Measurements from ENCODE around the gene NRXN3.

The NRXN3 gene

DNA sequence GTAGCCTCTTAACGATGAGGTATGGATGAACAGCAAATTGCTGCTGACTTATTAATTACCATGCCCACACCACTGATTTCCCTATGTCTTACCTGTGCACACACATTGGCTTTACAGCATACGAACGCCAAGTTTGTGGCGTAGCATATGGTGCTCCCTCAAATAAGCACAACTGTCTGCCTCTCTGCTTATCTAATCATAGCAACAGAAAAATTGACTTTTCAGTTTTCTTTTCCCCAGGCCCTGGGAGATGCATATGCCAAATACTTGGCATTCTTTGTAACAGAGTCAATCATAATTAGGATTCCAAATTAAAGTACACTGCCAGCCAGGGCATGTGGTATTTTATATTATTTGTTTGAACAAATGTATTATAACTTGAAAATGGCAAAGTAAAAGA is 1415.7 kb downstream of the NRXN3 start:
- H3K27ac ChIP-seq (ENCODE audit: extremely low read depth, low read depth, low read length), result no peak overlapping the region
- POLR2A ChIA-PET, result interaction anchor here (0.6 kb wide), 1 partner anchor 1635 kb away, joined by 4 read pairs; the partner anchor contains the start of gene GTF2A1

DNA sequence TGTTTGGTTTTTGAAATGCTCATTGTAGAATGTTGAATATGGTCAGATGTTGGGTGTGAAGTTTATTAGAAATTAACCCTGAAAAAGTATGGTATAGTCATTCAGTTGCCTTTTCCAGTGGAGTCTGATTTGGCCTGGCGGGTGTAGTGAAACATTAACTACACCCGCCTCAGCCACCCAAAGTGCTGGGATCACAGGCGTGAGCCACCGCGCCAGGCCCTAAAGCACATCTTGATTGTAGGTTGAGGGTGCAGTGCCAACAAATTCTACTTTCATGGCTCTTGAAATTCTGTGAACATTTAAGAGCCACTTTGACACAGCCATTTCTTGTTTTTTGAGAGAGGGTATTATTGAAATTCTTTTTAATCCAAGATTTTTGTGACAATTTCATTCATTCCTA is 1416.2 kb downstream of the NRXN3 start:
- Histone ChIP-seq H3K9me3 (ENCODE audit: control insufficient read depth, insufficient read depth, low read depth, low read length) (no peaks in the 10 kb centered on the region), H3K4me1 (ENCODE audit: control insufficient read depth, insufficient read depth, low read length) (peaks cover 2% of the 10 kb centered on the region; the same call in 1 of the 2 replicates), H3K36me3 (ENCODE audit: control insufficient read depth in 2 of 2, insufficient read depth in 1 of 2, low read length in 2 of 2) (no peaks in the 10 kb centered on the region), H3K4me3 (ENCODE audit: low read depth, low read length) (no peak overlapping the region), H3K27ac (ENCODE audit: extremely low read depth, low read depth, low read length) (no peak overlapping the region)
- no peak for TF ChIP-seq ZNF48 (tag by site-specific recombination; IDR thresholded peaks at IDR 0.05)
- TF ChIP-seq ZNF548 (tag by site-specific recombination; IDR thresholded peaks at IDR 0.05), result no peak
- TF ChIP-seq ZNF544 (tag by site-specific recombination; IDR thresholded peaks at IDR 0.05), result no peak
- no peak for TF ChIP-seq ZNF433 (tag by site-specific recombination; IDR thresholded peaks at IDR 0.05; ENCODE audit: low read depth)
- TF ChIP-seq ZNF221 (tag by site-specific recombination; IDR thresholded peaks at IDR 0.05; ENCODE audit: borderline replicate concordance), result no peak
- TF ChIP-seq, protein P1, sequence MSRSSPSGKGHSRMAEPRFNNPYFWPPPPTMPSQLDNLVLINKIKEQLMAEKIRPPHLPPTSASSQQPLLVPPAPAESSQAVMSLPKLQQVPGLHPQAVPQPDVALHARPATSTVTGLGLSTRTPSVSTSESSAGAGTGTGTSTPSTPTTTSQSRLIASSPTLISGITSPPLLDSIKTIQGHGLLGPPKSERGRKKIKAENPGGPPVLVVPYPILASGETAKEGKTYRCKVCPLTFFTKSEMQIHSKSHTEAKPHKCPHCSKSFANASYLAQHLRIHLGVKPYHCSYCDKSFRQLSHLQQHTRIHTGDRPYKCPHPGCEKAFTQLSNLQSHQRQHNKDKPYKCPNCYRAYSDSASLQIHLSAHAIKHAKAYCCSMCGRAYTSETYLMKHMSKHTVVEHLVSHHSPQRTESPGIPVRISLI (tag by site-specific recombination; IDR thresholded peaks at IDR 0.05), result no peak
- ChIA-PET CTCF (no interaction called here), POLR2A (interaction anchor here (0.6 kb wide), 1 partner anchor 1634 kb away, joined by 4 read pairs; the partner anchor contains the start of gene GTF2A1)

More for the DNA sequence above, 1415.7 kb downstream of the NRXN3 start:
- Histone ChIP-seq H3K9me3 (ENCODE audit: control insufficient read depth, insufficient read depth, low read depth, low read length) (no peaks in the 10 kb centered on the region), H3K4me3 (ENCODE audit: low read depth, low read length) (no peak overlapping the region), H3K4me1 (ENCODE audit: control insufficient read depth, insufficient read depth, low read length) (peaks cover 2% of the 10 kb centered on the region; the same call in 1 of the 2 replicates), H3K36me3 (ENCODE audit: control insufficient read depth in 2 of 2, insufficient read depth in 1 of 2, low read length in 2 of 2) (no peaks in the 10 kb centered on the region)
- CTCF ChIA-PET, result no interaction called here
- TF ChIP-seq, protein P2, sequence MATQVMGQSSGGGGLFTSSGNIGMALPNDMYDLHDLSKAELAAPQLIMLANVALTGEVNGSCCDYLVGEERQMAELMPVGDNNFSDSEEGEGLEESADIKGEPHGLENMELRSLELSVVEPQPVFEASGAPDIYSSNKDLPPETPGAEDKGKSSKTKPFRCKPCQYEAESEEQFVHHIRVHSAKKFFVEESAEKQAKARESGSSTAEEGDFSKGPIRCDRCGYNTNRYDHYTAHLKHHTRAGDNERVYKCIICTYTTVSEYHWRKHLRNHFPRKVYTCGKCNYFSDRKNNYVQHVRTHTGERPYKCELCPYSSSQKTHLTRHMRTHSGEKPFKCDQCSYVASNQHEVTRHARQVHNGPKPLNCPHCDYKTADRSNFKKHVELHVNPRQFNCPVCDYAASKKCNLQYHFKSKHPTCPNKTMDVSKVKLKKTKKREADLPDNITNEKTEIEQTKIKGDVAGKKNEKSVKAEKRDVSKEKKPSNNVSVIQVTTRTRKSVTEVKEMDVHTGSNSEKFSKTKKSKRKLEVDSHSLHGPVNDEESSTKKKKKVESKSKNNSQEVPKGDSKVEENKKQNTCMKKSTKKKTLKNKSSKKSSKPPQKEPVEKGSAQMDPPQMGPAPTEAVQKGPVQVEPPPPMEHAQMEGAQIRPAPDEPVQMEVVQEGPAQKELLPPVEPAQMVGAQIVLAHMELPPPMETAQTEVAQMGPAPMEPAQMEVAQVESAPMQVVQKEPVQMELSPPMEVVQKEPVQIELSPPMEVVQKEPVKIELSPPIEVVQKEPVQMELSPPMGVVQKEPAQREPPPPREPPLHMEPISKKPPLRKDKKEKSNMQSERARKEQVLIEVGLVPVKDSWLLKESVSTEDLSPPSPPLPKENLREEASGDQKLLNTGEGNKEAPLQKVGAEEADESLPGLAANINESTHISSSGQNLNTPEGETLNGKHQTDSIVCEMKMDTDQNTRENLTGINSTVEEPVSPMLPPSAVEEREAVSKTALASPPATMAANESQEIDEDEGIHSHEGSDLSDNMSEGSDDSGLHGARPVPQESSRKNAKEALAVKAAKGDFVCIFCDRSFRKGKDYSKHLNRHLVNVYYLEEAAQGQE (tag by site-specific recombination; IDR thresholded peaks at IDR 0.05), result no peak
- no peak for TF ChIP-seq OVOL3 (tag by site-specific recombination; IDR thresholded peaks at IDR 0.05)
- no peak for TF ChIP-seq ZSCAN5A (tag by site-specific recombination; IDR thresholded peaks at IDR 0.05)
- no peak for TF ChIP-seq ZNF335 (tag by site-specific recombination; conservative IDR thresholded peaks at IDR 0.05)
- no peak for TF ChIP-seq ZNF792 (tag by site-specific recombination; IDR thresholded peaks at IDR 0.05)
- TF ChIP-seq BCL11B (tag by site-specific recombination; IDR thresholded peaks at IDR 0.05; ENCODE audit: low read depth), result no peak
- no peak for TF ChIP-seq ZNF354C (tag by site-specific recombination; IDR thresholded peaks at IDR 0.05; ENCODE audit: borderline replicate concordance, low read depth)
- no peak for TF ChIP-seq ZNF664 (tag by site-specific recombination; IDR thresholded peaks at IDR 0.05)

DNA sequence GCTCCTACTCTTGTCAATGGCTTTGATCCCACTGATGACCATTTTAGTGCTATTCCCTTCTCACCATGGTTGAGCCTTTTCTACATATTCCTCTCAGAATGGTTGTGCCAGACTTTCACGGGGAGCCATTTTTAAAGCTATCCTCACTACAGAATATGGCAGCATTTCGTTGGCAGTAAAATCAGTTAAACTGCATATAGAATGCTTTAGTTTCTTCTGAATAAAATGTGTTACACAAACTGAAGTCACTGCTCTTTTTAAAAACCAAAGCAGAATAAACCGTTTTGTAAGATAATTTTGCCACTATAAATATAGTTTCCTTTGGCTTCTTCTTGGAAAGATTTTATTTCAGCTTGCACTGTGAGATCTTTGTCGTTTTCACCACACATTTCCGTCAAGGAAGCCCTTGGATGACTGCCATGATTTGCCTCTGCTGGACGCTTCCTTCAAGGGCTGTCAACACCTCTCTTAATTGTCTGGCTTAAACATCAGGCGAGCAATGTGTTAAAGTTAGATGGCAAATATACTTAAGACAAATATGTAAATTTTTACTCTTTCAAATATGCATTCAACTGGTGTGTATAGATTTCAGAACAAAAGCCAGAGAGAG is 1416.9 kb downstream of the NRXN3 start:
- ChIA-PET CTCF (no interaction called here), POLR2A (no interaction called here)
- TF ChIP-seq OVOL3 (tag by site-specific recombination; IDR thresholded peaks at IDR 0.05), result no peak
- no peak for TF ChIP-seq ZNF48 (tag by site-specific recombination; IDR thresholded peaks at IDR 0.05)
- TF ChIP-seq ZNF404 (tag by site-specific recombination; IDR thresholded peaks at IDR 0.05), result no peak
- no peak for TF ChIP-seq ZNF112 (tag by site-specific recombination; IDR thresholded peaks at IDR 0.05)
- TF ChIP-seq, protein P3, sequence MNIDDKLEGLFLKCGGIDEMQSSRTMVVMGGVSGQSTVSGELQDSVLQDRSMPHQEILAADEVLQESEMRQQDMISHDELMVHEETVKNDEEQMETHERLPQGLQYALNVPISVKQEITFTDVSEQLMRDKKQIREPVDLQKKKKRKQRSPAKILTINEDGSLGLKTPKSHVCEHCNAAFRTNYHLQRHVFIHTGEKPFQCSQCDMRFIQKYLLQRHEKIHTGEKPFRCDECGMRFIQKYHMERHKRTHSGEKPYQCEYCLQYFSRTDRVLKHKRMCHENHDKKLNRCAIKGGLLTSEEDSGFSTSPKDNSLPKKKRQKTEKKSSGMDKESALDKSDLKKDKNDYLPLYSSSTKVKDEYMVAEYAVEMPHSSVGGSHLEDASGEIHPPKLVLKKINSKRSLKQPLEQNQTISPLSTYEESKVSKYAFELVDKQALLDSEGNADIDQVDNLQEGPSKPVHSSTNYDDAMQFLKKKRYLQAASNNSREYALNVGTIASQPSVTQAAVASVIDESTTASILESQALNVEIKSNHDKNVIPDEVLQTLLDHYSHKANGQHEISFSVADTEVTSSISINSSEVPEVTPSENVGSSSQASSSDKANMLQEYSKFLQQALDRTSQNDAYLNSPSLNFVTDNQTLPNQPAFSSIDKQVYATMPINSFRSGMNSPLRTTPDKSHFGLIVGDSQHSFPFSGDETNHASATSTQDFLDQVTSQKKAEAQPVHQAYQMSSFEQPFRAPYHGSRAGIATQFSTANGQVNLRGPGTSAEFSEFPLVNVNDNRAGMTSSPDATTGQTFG (tag by site-specific recombination; IDR thresholded peaks at IDR 0.05; ENCODE audit: borderline replicate concordance), result no peak
- TF ChIP-seq ZNF335 (tag by site-specific recombination; conservative IDR thresholded peaks at IDR 0.05), result no peak
- no peak for TF ChIP-seq ZNF626 (tag by site-specific recombination; IDR thresholded peaks at IDR 0.05)
- H3K27ac ChIP-seq (ENCODE audit: extremely low read depth, low read depth, low read length), result no peak overlapping the region
- no peak overlapping the region for H3K4me3 ChIP-seq (ENCODE audit: low read depth, low read length)
- no peaks in the 10 kb centered on the region for H3K9me3 ChIP-seq (ENCODE audit: control insufficient read depth, insufficient read depth, low read depth, low read length)
- H3K36me3 ChIP-seq (ENCODE audit: control insufficient read depth in 2 of 2, insufficient read depth in 1 of 2, low read length in 2 of 2), result no peaks in the 10 kb centered on the region
- H3K4me1 ChIP-seq (ENCODE audit: control insufficient read depth, insufficient read depth, low read length), result peaks cover 2% of the 10 kb centered on the region; the same call in 1 of the 2 replicates
